Caco-2 (cell line): Measurements from ENCODE around the gene TAS1R2. TPM values are rescaled to one million over a fixed set of nuclear protein-coding genes. Genes with fewer than 3 reads are reported as not detected.
"Not testable (repeated sequence)": the region's sequence is repeated elsewhere in the genome, so short reads cannot be mapped to it uniquely, and the experiment has no call there.

Experiments used
- BruUV-seq: library from RNA; stranded (reverse); fragments of 400-500 nt; replicated peaks from 2 replicates; lab custom pipeline; 2021; lab: Mats Ljungman, UMichigan
- CTCF ChIA-PET: fragments of 300-600 bp; sonication (Branson Sonifier 250); formaldehyde crosslinking; loops from one replicate; lab custom pipeline; 2022; ENCODE audit warnings: antibody characterized with exemption; lab: Charles Lee
- POLR2A ChIA-PET: fragments of 300-600 bp; sonication (Branson Sonifier 250); formaldehyde crosslinking; loops from one replicate; lab custom pipeline; 2022; ENCODE audit warnings: antibody characterized with exemption; lab: Charles Lee
- DNase-seq, 2 experiments: peaks; one replicate each; pipeline versions ENCODE4 v3.0.0 to v3.0.0-alpha.2; 2020 to 2022
- H3K27me3 ChIP-seq: replicated peaks from 2 replicates; pipeline ENCODE4 v1.6.0; 2011; ENCODE audit warnings: low read length; ENCODE audit not compliant: control insufficient read depth, insufficient read depth
- H3K36me3 ChIP-seq: 2 replicates; pipeline ENCODE4 v1.5.1; 2011; ENCODE audit warnings: low read length; ENCODE audit not compliant: control insufficient read depth, insufficient read depth
- H3K4me1 ChIP-seq: fragments of 250-450 bp; sonication (Bioruptor Pico); 2 replicates; pipeline ENCODE4 v1.5.1; 2020; ENCODE audit warnings: mild to moderate bottlenecking
- H3K4me3 ChIP-seq: 2 replicates; pipeline ENCODE4 v1.5.1; 2011; ENCODE audit warnings: low read depth, mild to moderate bottlenecking, control low read depth, low read length
- H3K9me3 ChIP-seq: fragments of 250-450 bp; sonication (Bioruptor Pico); 2 replicates; pipeline ENCODE4 v1.5.1; 2020; ENCODE audit warnings: mild to moderate bottlenecking, moderate library complexity
- H3K27ac Mint-ChIP-seq: one replicate; pipeline ENCODE4 v1.8.0; 2022; ENCODE audit warnings: mixed read lengths; ENCODE audit not compliant: unreplicated experiment
- H3K27me3 Mint-ChIP-seq: one replicate; pipeline ENCODE4 v1.8.0; 2022; ENCODE audit warnings: mixed read lengths; ENCODE audit not compliant: insufficient read depth, unreplicated experiment
- H3K36me3 Mint-ChIP-seq: one replicate; pipeline ENCODE4 v1.8.0; 2022; ENCODE audit warnings: mild to moderate bottlenecking, mixed read lengths; ENCODE audit not compliant: insufficient read depth, unreplicated experiment
- H3K4me1 Mint-ChIP-seq: one replicate; pipeline ENCODE4 v1.8.0; 2022; ENCODE audit warnings: low read depth, mixed read lengths; ENCODE audit not compliant: unreplicated experiment
- H3K4me3 Mint-ChIP-seq: one replicate; pipeline ENCODE4 v1.8.0; 2022; ENCODE audit warnings: mild to moderate bottlenecking, moderate library complexity, mixed read lengths; ENCODE audit not compliant: unreplicated experiment
- H3K9me3 Mint-ChIP-seq: one replicate; pipeline ENCODE4 v1.8.0; 2022; ENCODE audit warnings: mixed read lengths; ENCODE audit not compliant: unreplicated experiment
- intact Hi-C: fragments of 100-400 bp; cut with micrococcal nuclease; formaldehyde crosslinking; loops from one replicate; pipeline ENCODE4 v1.10.0; 2022; ENCODE audit not compliant: unreplicated experiment
- total RNA-seq: library from RNA; stranded (reverse); gene quantifications from 2 replicates; pipeline ENCODE4 v1.2.3, GENCODE V29; 2022
- TF ChIP-seq, protein P1 (sequence below), 2 experiments: fragments of 200-600 bp in 1 of 2; IDR thresholded peaks; 1 replicate in 1 of 2; 2 replicates in 1 of 2; pipeline versions ENCODE4 v1.5.1 to v1.8.0; 2011 to 2022; ENCODE audit warnings: antibody characterized with exemption in 1 of 2, control low read depth in 1 of 2, inconsistent platforms in 1 of 2, low read depth in 1 of 2, low read length in 1 of 2, mild to moderate bottlenecking in 1 of 2, moderate library complexity in 1 of 2; ENCODE audit not compliant: insufficient read depth in 1 of 2, severe bottlenecking in 1 of 2, unreplicated experiment in 1 of 2

The TAS1R2 gene
- total RNA-seq, 1 experiment from 2014 or later: not detected

DNA sequence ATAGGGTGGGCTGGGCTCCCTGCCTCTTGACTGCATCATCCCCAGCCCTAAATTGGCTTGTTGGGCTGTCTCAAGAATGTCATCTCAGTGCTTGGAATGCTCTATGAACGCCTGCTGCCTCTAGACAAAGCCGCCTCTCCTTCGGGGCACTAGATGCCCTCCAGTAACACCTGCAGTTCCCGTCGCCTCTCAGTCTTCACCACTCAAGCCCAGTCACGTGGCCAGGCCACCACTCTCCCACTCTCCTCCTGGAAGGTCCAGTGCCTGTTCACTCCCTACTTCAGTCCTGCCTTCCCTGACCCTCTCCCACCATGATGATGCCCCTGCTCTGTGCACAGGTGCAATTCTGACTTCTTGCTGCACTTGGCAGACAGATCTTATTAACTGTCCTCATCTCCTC lies 7.0 kb downstream of the TAS1R2 start:
- H3K36me3 Mint-ChIP-seq: no peaks in the 10 kb centered on the region
- H3K9me3 ChIP-seq: no peaks in the 10 kb centered on the region
- no peaks in the 10 kb centered on the region for H3K36me3 ChIP-seq
- H3K4me3 ChIP-seq: no peak overlapping the region
- DNase-seq: no peak
- H3K9me3 Mint-ChIP-seq: no peaks in the 10 kb centered on the region
- TF ChIP-seq, protein P1, sequence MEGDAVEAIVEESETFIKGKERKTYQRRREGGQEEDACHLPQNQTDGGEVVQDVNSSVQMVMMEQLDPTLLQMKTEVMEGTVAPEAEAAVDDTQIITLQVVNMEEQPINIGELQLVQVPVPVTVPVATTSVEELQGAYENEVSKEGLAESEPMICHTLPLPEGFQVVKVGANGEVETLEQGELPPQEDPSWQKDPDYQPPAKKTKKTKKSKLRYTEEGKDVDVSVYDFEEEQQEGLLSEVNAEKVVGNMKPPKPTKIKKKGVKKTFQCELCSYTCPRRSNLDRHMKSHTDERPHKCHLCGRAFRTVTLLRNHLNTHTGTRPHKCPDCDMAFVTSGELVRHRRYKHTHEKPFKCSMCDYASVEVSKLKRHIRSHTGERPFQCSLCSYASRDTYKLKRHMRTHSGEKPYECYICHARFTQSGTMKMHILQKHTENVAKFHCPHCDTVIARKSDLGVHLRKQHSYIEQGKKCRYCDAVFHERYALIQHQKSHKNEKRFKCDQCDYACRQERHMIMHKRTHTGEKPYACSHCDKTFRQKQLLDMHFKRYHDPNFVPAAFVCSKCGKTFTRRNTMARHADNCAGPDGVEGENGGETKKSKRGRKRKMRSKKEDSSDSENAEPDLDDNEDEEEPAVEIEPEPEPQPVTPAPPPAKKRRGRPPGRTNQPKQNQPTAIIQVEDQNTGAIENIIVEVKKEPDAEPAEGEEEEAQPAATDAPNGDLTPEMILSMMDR (IDR thresholded peaks at IDR 0.05; ENCODE audit: insufficient read depth in 1 of 2, low read depth in 1 of 2, low read length in 1 of 2, severe bottlenecking in 1 of 2, unreplicated experiment in 1 of 2): no peak
- H3K27me3 Mint-ChIP-seq: peaks cover 14% of the 10 kb centered on the region
- BruUV-seq: no TSS peak
- POLR2A ChIA-PET: no interaction called here
- no peaks in the 10 kb centered on the region; the same call in 1 of the 2 replicates for H3K27me3 ChIP-seq
- H3K4me1 ChIP-seq: no peaks in the 10 kb centered on the region
- no peak overlapping the region for H3K4me3 Mint-ChIP-seq
- intact Hi-C loops: no loop called here
- no peaks in the 10 kb centered on the region for H3K4me1 Mint-ChIP-seq
- CTCF ChIA-PET: no interaction called here
- no peak overlapping the region for H3K27ac Mint-ChIP-seq

DNA sequence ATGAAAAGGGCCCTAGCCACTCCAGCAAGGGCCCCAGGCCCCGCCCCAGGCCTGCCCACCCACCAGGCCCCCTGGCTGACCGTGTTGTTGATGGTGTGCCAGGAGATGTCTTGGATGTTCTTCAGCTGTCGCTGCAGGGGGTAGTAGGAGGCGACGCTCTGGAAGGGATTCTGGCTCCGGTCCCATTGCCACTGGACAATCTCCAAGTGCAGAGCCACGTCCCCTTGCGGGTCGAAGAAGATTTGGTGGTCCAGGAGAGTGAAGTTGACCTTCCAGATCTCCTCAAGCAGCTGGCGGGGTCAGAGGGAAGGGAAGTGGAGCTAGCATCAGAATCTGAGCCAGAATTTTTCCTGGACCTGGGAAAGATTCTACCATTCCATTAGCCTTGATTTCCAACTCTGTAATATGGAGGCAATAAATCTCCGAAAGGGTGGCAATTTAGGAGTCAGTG lies 10.2 kb downstream of the TAS1R2 start:
- Mint-ChIP-seq H3K27me3 (peaks cover 2% of the 10 kb centered on the region), H3K4me1 (no peaks in the 10 kb centered on the region), H3K9me3 (no peaks in the 10 kb centered on the region), H3K36me3 (no peaks in the 10 kb centered on the region), H3K4me3 (no peak overlapping the region), H3K27ac (no peak overlapping the region)
- intact Hi-C loops: no loop called here
- H3K9me3 ChIP-seq: no peaks in the 10 kb centered on the region
- H3K4me1 ChIP-seq: no peaks in the 10 kb centered on the region
- H3K36me3 ChIP-seq: no peaks in the 10 kb centered on the region
- POLR2A ChIA-PET: no interaction called here
- no peaks in the 10 kb centered on the region for H3K27me3 ChIP-seq
- no peak for DNase-seq
- TF ChIP-seq, protein P1 (IDR thresholded peaks at IDR 0.05; ENCODE audit: insufficient read depth in 1 of 2, low read depth in 1 of 2, low read length in 1 of 2, severe bottlenecking in 1 of 2, unreplicated experiment in 1 of 2): no peak
- CTCF ChIA-PET: no interaction called here
- BruUV-seq: no TSS peak
- no peak overlapping the region for H3K4me3 ChIP-seq

DNA sequence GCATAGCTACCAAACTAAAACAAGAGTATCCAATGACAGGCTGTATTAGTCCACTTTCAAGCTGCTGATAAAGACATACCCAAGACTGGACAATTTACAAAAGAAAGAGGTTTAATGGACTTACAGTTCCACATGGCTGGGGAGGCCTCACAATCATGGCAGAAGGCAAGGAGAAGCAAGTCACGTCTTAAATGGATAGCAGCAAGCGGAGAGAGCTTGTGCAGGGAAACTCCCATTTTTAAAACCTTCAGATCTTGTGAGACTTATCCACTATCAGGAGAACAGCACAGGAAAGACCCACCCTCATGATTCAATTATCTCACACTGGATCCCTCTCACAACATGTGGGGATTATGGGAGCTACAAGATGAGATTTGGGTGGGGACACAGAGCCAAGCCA lies 11.7 kb downstream of the TAS1R2 start:
- BruUV-seq, H3K9me3 Mint-ChIP-seq, H3K4me1 ChIP-seq, H3K36me3 ChIP-seq, H3K4me1 Mint-ChIP-seq, DNase-seq, H3K36me3 Mint-ChIP-seq, H3K27ac Mint-ChIP-seq, H3K9me3 ChIP-seq, H3K4me3 Mint-ChIP-seq, H3K27me3 Mint-ChIP-seq, intact Hi-C loops, H3K4me3 ChIP-seq, H3K27me3 ChIP-seq: not testable (repeated sequence)
- ChIA-PET CTCF (interaction anchor here (0.6 kb wide), 1 partner anchor 74 kb away, joined by 3 read pairs; no protein-coding TSS in a partner anchor), POLR2A (interaction anchor here (0.6 kb wide), 1 partner anchor 1378 kb away, joined by 5 read pairs; no protein-coding TSS in a partner anchor)

DNA sequence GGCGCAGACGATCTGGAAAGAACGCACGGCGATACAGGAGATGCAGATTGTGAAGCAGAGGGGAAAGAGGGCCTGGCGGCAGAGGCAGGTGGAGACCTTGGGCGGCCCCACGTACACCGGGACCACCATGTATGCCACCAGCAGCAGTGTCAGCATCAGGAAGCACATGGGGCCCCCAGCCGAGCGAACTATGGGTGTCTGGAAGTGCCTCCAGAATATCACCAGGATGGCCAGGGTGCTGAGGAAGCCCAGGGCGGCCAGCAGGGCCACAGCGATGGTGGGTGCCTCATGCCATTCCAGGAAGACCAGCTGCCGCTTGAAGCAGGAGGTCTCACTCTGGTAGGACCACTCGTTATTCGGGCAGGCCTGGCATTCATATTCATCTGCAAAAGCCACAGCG lies 19.3 kb downstream of the TAS1R2 start:
- Histone ChIP-seq H3K27me3 (no peaks in the 10 kb centered on the region), H3K9me3 (no peaks in the 10 kb centered on the region)
- no TSS peak for BruUV-seq

More for the DNA sequence above, 19.3 kb downstream of the TAS1R2 start:
- H3K4me1 ChIP-seq: no peaks in the 10 kb centered on the region
- POLR2A ChIA-PET: no interaction called here
- Mint-ChIP-seq H3K36me3 (no peaks in the 10 kb centered on the region), H3K9me3 (no peaks in the 10 kb centered on the region), H3K27ac (no peak overlapping the region), H3K27me3 (peaks cover 8% of the 10 kb centered on the region), H3K4me1 (no peaks in the 10 kb centered on the region), H3K4me3 (no peak overlapping the region)
- no peaks in the 10 kb centered on the region for H3K36me3 ChIP-seq
- TF ChIP-seq, protein P1 (IDR thresholded peaks at IDR 0.05; ENCODE audit: insufficient read depth in 1 of 2, low read depth in 1 of 2, low read length in 1 of 2, severe bottlenecking in 1 of 2, unreplicated experiment in 1 of 2): no peak
- no peak for DNase-seq
- intact Hi-C loops: no loop called here
- CTCF ChIA-PET: no interaction called here
- no peak overlapping the region for H3K4me3 ChIP-seq
